Pericardium fibroblast (primary cell): ENCODE results near the gene CDKL4. TPM values are rescaled to one million over a fixed set of nuclear protein-coding genes. Genes with fewer than 3 reads are reported as not detected.

Experiments
- total RNA-seq: library from RNA; depleted of rRNA; stranded (reverse); fragments of >200 nt; gene quantifications from 2 replicates; pipeline ENCODE4 v1.2.3, GENCODE V29; 2015

The CDKL4 gene
- 0.58 TPM in 1 of 2 replicates, not detected in the other for total RNA-seq

DNA sequence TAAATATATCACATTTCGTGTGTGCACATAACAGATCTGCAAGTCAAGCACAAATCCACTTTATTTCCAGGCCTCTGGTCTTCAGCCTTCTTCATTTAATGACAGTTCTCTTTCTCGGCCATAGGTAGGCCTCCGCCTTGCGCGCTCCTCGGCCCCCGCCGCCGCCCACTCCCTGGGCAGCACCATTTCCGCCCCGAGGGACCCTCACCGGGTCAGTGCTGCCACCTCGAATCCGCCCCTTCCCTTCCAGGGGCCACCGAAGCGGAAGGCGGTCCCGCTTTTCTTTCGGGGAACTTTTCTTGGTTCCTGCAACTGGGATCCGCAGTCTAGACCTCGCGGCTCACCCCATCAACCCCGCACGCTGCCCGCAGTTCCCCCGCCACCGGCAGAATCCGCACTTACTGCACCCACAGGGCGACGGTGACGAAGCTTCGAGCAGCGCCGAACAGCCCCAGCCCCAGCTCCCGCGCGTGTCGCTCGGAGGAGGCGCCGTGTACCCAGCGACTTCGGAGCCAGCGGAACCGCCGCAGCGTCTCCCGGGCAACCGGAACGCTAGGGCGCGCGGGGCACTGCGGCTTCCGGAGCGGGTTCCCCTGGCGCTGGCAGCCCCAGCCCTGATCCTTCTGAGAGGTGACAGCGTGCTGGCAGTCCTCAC lies at the start of gene CDKL4:
TSS of gene CDKL4 (minus strand) at position 502 of the 655 bp plus-strand sequence.

Other genes starting within 250 kb of the CDKL4 start
- 9.2 and 15.4 TPM in 2 replicates for gene SOS1, start 122.9 kb downstream of the CDKL4 start, total RNA-seq
- 29.9 and 37.7 TPM in 2 replicates for gene MAP4K3, start 193.3 kb upstream of the CDKL4 start, total RNA-seq